ENCODE data around the gene CBX4. TPM values are rescaled to one million over a fixed set of nuclear protein-coding genes. Genes with fewer than 3 reads are reported as not detected.

Gene CBX4
- total and polyA plus RNA-seq, 2 of the 13 experiments (the other 11 are each of a cell fraction or from before 2014, with no cell fraction given): 25.8 to 50.8 TPM

GRCh38 chr17:79832218-79833109, 6.8 kb downstream of the CBX4 start (continued):
- TF ChIP-seq ZNF609 (CRISPR knock-in tag; IDR thresholded peaks at IDR 0.05; ENCODE audit: borderline replicate concordance) (peak; percentile 36; the same call in 1 of the 2 replicates), PAXIP1 (CRISPR knock-in tag; conservative IDR thresholded peaks at IDR 0.05) (peak; percentile 71), ZNF772 (CRISPR knock-in tag; IDR thresholded peaks at IDR 0.05) (peak; percentile 85), SIN3B (IDR thresholded peaks at IDR 0.05; ENCODE audit: low read length) (no peak), RNF2 (conservative IDR thresholded peaks at IDR 0.05; ENCODE audit: low read depth) (no peak), TFDP1 (CRISPR knock-in tag; IDR thresholded peaks at IDR 0.05; ENCODE audit: borderline replicate concordance) (peak; percentile 56; the same call in 1 of the 2 replicates), EZH2 (conservative IDR thresholded peaks at IDR 0.05; ENCODE audit: low read depth, low read length) (no peak), RNF219 (CRISPR knock-in tag; IDR thresholded peaks at IDR 0.05) (no peak), ZNF747 (CRISPR knock-in tag; IDR thresholded peaks at IDR 0.05; ENCODE audit: borderline replicate concordance) (0 out of 2 replicates have a peak, but pooled peaks have one; percentile 37), ZBTB43 (CRISPR knock-in tag; conservative IDR thresholded peaks at IDR 0.05) (0 out of 2 replicates have a peak, but pooled peaks have one; percentile 61), ZNF292 (CRISPR knock-in tag; IDR thresholded peaks at IDR 0.05; ENCODE audit: borderline replicate concordance, low read depth) (0 out of 2 replicates have a peak, but pooled peaks have one; percentile 45), HOXA5 (CRISPR knock-in tag; IDR thresholded peaks at IDR 0.05) (peak; percentile 90), NRL (CRISPR knock-in tag; IDR thresholded peaks at IDR 0.05; ENCODE audit: borderline replicate concordance) (peak; percentile 5; the same call in 1 of the 2 replicates), ZNF615 (CRISPR knock-in tag; IDR thresholded peaks at IDR 0.05; ENCODE audit: borderline replicate concordance) (no peak)
